AG04449 (cell line): ENCODE measurements around the gene SHROOM1.

ENCODE experiments used
- CTCF ChIA-PET: fragments of 350-600 bp; formaldehyde crosslinking; extraction: SDS; loops from one replicate; lab custom pipeline; 2021; ENCODE audit warnings: antibody characterized with exemption; lab: Yijun Ruan, JAX
- POLR2A ChIA-PET: fragments of 400-600, 350-600 bp; formaldehyde crosslinking; extraction: SDS; loops from one replicate; lab custom pipeline; 2020; ENCODE audit warnings: antibody characterized with exemption, inconsistent platforms; lab: Yijun Ruan, JAX
- DNase-seq: peaks from one replicate; pipeline ENCODE4 v3.0.0-alpha.2; 2010; ENCODE audit warnings: low read depth, low spot score
- H3K4me3 ChIP-seq: 2 replicates; pipeline ENCODE4 v1.5.1; 2011; ENCODE audit warnings: low read depth, mild to moderate bottlenecking, control low read depth, low read length
- TF ChIP-seq, protein P1 (sequence below): IDR thresholded peaks from one replicate; pipeline ENCODE4 v1.5.1; 2011; ENCODE audit warnings: mild to moderate bottlenecking, moderate library complexity, low read length, control low read depth, inconsistent platforms; ENCODE audit not compliant: insufficient read depth; ENCODE audit errors: missing control alignments

SHROOM1 gene

DNA sequence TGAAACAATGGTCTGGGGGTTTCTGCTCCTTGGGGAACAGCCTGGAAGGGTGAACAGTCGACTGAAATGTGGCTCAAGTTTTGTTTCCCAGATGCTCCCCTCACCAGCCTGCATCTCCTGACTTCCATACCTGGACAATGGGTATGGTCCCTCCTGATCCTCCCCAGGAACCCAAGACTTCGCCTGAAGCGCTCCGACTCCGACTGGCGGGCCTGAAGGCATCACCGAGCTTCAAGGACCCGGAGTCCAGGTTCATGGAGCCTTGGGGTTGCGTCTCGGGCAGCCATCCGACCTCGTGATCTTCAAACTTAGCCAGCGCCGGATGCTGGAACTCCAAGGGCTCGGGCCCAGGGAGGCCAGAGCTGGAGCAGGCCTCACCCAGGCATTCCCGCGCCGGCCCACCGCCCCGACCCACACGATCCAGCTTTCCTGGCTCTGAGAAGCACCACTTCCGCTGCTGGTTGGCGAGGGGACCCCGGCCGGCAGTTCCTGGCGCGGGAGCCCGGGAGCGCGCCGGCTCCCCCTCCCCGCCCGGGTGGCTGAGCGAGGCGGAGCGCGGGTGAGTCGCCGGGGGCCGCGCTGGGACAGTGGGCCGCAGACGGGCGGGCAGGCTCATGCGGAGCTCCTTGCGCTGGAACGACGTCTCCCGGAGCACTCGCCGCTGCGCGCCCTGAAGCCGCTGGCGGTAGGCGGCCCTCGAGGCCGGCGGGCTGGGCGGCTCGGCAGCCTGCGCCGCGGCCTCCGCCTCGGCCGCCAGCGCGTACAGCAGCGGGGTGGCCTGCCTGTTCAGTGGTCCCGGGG, 5.2 kb downstream of the SHROOM1 start:
- no peak for DNase-seq
- ChIA-PET CTCF (interaction anchor here (1.1 to 14.0 kb wide), 6 partner anchors 7 to 74 kb away, joined by 3 to 317 read pairs (median 5); partner anchors contain the start of genes CCNI2 and SOWAHA), POLR2A (no interaction called here)
- no peak overlapping the region for H3K4me3 ChIP-seq
- TF ChIP-seq, protein P1, sequence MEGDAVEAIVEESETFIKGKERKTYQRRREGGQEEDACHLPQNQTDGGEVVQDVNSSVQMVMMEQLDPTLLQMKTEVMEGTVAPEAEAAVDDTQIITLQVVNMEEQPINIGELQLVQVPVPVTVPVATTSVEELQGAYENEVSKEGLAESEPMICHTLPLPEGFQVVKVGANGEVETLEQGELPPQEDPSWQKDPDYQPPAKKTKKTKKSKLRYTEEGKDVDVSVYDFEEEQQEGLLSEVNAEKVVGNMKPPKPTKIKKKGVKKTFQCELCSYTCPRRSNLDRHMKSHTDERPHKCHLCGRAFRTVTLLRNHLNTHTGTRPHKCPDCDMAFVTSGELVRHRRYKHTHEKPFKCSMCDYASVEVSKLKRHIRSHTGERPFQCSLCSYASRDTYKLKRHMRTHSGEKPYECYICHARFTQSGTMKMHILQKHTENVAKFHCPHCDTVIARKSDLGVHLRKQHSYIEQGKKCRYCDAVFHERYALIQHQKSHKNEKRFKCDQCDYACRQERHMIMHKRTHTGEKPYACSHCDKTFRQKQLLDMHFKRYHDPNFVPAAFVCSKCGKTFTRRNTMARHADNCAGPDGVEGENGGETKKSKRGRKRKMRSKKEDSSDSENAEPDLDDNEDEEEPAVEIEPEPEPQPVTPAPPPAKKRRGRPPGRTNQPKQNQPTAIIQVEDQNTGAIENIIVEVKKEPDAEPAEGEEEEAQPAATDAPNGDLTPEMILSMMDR = no peak

DNA sequence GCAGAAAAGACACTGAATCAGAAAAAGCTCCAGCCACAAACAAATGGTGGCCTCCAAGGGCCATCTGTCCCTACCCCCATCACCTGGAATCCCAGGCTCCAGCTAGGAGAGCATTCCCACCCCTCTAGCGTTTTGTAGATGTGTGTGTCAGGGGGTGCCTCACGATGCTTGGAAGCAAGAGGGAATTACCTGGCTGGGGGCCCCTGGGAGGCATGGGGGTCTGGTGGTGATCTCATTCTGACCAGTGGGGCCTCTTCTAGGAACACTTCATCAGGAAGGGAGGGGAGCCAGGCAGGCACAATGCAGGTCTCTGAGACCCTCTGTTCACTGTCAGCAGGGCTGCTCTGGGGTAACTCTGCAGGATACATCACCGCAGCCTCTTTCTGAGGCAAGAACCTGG, 6.0 kb downstream of the SHROOM1 start:
- DNase-seq = no peak
- CTCF ChIA-PET = interaction anchor here (1.1 to 14.0 kb wide), 5 partner anchors 6 to 73 kb away, joined by 3 to 317 read pairs (median 7); partner anchors contain the start of genes CCNI2 and SOWAHA
- no peak overlapping the region for H3K4me3 ChIP-seq
- TF ChIP-seq, protein P1 = no peak
- POLR2A ChIA-PET = no interaction called here

DNA sequence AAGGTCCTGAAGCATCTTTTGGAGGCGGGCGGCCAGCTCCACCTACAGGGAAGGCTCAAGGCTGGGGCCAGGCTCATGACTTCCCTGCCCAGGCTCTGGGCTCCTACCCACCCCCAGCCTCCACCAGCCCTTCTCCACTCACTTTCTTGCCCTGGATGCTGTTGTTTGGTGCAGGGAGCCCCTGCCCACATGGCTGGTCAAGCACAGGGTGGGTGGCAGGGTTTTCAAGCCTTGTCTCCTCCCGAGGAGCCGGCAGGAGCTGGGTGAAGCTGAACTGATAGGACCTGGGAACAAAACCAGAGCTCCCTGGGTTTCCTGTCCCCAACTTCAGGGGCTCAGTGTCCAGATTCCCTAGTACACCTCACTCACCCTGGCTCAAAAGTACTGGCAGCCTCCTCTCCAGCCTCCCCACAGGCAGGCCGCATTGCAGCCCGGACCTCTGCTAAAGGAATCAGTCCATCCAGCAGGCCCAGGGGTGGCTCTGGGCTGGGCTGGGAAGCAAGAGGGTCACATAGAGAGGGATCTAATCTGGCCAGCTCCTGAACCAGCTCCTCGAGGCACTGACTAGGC, 6.9 kb downstream of the SHROOM1 start:
- ChIA-PET POLR2A (interaction anchor here (0.6 kb wide), 1 partner anchor 28 kb away, joined by 3 read pairs; no protein-coding TSS in a partner anchor), CTCF (interaction anchor here (2.7 to 14.0 kb wide), 5 partner anchors 5 to 296 kb away, joined by 7 to 317 read pairs (median 197); partner anchors contain the start of genes CCNI2, SHROOM1 and SOWAHA)
- no peak overlapping the region for H3K4me3 ChIP-seq
- no peak for DNase-seq
- TF ChIP-seq, protein P1 = no peak

DNA sequence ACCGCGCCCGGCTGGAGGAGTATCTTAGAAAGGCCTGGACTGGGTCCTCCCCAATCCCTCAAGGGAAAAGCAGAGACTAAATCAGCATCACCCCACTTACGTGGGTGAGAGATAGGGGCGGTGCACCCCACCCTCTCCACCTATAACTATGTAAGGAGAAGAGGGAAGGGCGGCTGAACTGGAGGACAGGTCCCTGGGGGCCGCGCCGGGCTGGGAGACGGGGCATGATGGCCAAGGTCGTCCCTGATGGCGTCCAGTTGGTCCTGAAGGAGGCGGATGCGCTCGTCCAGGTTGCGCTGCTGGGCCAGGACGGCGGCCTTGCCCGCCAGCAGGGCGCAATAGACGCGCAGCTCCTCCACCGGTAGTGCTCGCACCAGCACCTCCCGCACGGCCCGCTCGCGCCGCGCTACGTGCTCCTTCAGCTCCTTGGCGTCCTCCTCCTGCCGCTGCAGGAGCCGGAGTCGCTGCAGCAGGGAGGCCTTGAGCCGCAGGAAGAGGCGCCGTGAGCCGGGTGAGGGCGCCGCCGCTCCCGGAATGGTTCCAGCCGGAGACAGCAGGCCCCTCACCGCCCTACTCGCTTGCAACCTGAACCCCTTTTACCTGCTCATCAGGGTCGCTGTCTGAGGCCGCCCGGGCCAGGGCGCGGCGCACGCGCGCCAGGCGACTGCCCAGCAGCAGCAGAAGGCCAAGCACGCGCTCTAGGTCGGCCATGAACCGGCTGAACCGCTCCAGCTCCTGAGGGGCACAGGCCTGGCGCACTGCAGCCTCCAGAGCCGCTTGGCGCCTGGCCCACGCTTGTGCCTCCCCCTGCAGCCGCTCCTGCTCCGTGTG, 7.6 kb downstream of the SHROOM1 start:
- H3K4me3 ChIP-seq = no peak overlapping the region
- DNase-seq = no peak
- TF ChIP-seq, protein P1 = no peak
- CTCF ChIA-PET = interaction anchor here (1.3 to 14.0 kb wide), 5 partner anchors 5 to 295 kb away, joined by 3 to 317 read pairs (median 197); partner anchors contain the start of genes CCNI2, GDF9, SHROOM1 and SOWAHA
- POLR2A ChIA-PET = no interaction called here

DNA sequence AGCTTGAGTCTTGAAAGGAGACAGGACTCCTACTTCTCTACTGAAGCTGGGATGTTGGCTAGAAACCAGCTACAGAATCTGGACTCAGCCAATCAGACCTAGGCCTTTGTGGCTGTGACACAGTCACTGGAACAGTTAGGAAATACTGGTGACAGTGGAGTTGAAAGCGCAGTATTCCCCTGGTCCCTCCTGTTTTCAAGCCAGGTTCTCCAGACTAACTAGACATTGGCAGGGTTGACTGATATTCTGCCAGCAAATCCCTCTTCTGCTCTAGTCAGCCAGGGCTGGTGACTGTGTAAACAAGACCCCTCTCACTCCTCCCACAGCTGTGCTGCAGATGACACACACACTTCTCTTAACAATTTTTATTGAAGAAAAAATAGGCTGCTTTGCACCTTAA, 8.7 kb downstream of the SHROOM1 start:
- DNase-seq = no peak

More for the DNA sequence above, 8.7 kb downstream of the SHROOM1 start:
- no peak overlapping the region for H3K4me3 ChIP-seq
- POLR2A ChIA-PET = no interaction called here
- CTCF ChIA-PET = interaction anchor here (0.8 to 14.0 kb wide), 27 partner anchors 8 to 436 kb away, joined by 3 to 317 read pairs (median 14); partner anchors contain the start of genes CCNI2, GDF9, KIF3A and SHROOM1
- TF ChIP-seq, protein P1 = no peak
